TTC549 (cell line): ENCODE results near the gene PAIP2.
"Not testable (repeated sequence)": the region's sequence is repeated elsewhere in the genome, so short reads cannot be mapped to it uniquely, and the experiment has no call there.

Experiments
- FAIRE-seq: peaks from 2 replicates; lab custom pipeline; 2012; peaks lifted over from hg19 to GRCh38; lab: Jason Lieb, UNC

Gene PAIP2

GRCh38 chr5:139315056-139315615 is 26.5 kb upstream of the PAIP2 start:
- no peak for FAIRE-seq

GRCh38 chr5:139335811-139336210 is 5.8 kb upstream of the PAIP2 start:
- no peak for FAIRE-seq

GRCh38 chr5:139340051-139340450 is 1.6 kb upstream of the PAIP2 start:
- no peak for FAIRE-seq

GRCh38 chr5:139341187-139341688 is 416 bp upstream of the PAIP2 start:
- FAIRE-seq = no peak

GRCh38 chr5:139342423-139342723 is 719 bp downstream of the PAIP2 start:
- no peak for FAIRE-seq

- FAIRE-seq = no peak
Measured at GRCh38 chr5:139343476-139343875, 1.8 kb downstream of the PAIP2 start.

- FAIRE-seq = no peak
Measured at GRCh38 chr5:139344177-139344576, 2.5 kb downstream of the PAIP2 start.

GRCh38 chr5:139345442-139345841 is 3.8 kb downstream of the PAIP2 start:
- not testable (repeated sequence) for FAIRE-seq

GRCh38 chr5:139347863-139348262 is 6.2 kb downstream of the PAIP2 start:
- not testable (repeated sequence) for FAIRE-seq

- no peak for FAIRE-seq
Measured at GRCh38 chr5:139354186-139354585, 12.5 kb downstream of the PAIP2 start.

GRCh38 chr5:139355900-139356299 is 14.2 kb downstream of the PAIP2 start:
- FAIRE-seq = not testable (repeated sequence)

GRCh38 chr5:139358064-139358463 is 16.4 kb downstream of the PAIP2 start:
- FAIRE-seq = no peak

GRCh38 chr5:139360384-139360783 is 18.7 kb downstream of the PAIP2 start:
- FAIRE-seq = no peak

- no peak for FAIRE-seq
Measured at GRCh38 chr5:139361835-139362429, 20.3 kb downstream of the PAIP2 start.

- no peak for FAIRE-seq
Measured at GRCh38 chr5:139363937-139364336, 22.3 kb downstream of the PAIP2 start.

- FAIRE-seq = no peak
Measured at GRCh38 chr5:139364466-139364865, 22.8 kb downstream of the PAIP2 start.

GRCh38 chr5:139368613-139369012 is 27.0 kb downstream of the PAIP2 start:
- no peak for FAIRE-seq

- FAIRE-seq = no peak
Measured at GRCh38 chr5:139369181-139369580, 27.5 kb downstream of the PAIP2 start.

GRCh38 chr5:139371482-139372435 is 30.1 kb downstream of the PAIP2 start:
- FAIRE-seq = no peak

- no peak for FAIRE-seq
Measured at GRCh38 chr5:139374909-139375308, 33.3 kb downstream of the PAIP2 start.

GRCh38 chr5:139376364-139376763 is 34.7 kb downstream of the PAIP2 start:
- FAIRE-seq = no peak

- FAIRE-seq = no peak
Measured at GRCh38 chr5:139377226-139377625, 35.6 kb downstream of the PAIP2 start.

GRCh38 chr5:139378101-139378825 is 36.6 kb downstream of the PAIP2 start:
- no peak for FAIRE-seq
